Measurements from ENCODE around the gene SLC6A5. TPM values are rescaled to one million over a fixed set of nuclear protein-coding genes. Genes with fewer than 3 reads are reported as not detected.
"Not testable (repeated sequence)": the region's sequence is repeated elsewhere in the genome, so short reads cannot be mapped to it uniquely, and the experiment has no call there.

SLC6A5 gene
- total RNA-seq, 2 donors from 2014 or later, result 0.40 TPM; not detected in 1

DNA sequence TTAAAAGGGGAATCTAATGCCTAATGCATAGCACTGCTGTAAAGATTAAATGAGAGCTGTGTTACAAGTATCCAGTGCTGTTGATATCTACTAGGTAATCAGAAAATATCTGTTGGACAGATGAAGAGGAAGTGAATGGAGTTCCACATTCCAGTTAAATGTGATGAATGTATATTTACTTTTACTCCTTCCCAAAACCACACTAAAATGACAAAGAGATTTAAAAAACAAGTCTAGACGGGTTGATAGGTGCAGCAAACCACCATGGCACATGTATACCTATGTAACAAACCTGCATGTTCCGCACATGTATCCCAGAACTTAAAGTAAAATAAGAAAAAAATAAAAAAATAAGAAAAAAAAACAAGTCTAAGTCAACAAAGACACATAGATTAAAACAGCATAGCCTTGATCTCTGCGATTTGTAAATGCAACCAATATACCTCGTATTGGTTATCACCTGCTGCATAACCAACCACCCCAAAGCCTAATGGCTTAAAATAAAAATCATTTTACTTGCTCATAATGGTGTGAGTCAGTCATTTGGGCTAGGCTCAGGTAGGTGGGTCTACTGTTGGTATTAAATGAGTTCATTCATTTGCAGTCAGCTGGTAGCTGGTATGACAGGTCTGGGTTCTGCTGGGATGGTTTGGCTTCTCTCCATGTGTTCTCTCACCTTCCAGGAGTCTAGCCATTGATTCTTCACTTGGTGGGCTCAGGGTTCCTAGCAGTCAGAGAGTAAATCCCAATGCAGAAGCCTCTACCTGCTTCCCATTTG, 39.7 kb upstream of the SLC6A5 start:
- H3K9me3 ChIP-seq, result no peaks in the 10 kb centered on the region
- no peak overlapping the region for H3K27ac ChIP-seq
- H3K4me3 ChIP-seq, result no peak overlapping the region
- intact Hi-C loops (cut with DNase I), result no loop called here
- DNase-seq (ENCODE audit: low spot score), result no peak
- no peaks in the 10 kb centered on the region for H3K27me3 ChIP-seq (replicated peaks; ENCODE audit: insufficient read depth)
- H3K4me1 ChIP-seq (replicated peaks), result no peaks in the 10 kb centered on the region
- WGBS, result 71% methylated on average over 4 of the region's 4 CpGs
- H3K36me3 ChIP-seq, result no peaks in the 10 kb centered on the region
- TF ChIP-seq POLR2A (IDR thresholded peaks at IDR 0.05), result no peak
- TF ChIP-seq, protein P1, sequence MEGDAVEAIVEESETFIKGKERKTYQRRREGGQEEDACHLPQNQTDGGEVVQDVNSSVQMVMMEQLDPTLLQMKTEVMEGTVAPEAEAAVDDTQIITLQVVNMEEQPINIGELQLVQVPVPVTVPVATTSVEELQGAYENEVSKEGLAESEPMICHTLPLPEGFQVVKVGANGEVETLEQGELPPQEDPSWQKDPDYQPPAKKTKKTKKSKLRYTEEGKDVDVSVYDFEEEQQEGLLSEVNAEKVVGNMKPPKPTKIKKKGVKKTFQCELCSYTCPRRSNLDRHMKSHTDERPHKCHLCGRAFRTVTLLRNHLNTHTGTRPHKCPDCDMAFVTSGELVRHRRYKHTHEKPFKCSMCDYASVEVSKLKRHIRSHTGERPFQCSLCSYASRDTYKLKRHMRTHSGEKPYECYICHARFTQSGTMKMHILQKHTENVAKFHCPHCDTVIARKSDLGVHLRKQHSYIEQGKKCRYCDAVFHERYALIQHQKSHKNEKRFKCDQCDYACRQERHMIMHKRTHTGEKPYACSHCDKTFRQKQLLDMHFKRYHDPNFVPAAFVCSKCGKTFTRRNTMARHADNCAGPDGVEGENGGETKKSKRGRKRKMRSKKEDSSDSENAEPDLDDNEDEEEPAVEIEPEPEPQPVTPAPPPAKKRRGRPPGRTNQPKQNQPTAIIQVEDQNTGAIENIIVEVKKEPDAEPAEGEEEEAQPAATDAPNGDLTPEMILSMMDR (IDR thresholded peaks at IDR 0.05), result no peak
- TF ChIP-seq POLR2AphosphoS5 (IDR thresholded peaks at IDR 0.05), result no peak

GRCh38 chr11:20561915-20562314, 37.5 kb upstream of the SLC6A5 start:
- no peaks in the 10 kb centered on the region for H3K36me3 ChIP-seq
- H3K9me3 ChIP-seq, result no peaks in the 10 kb centered on the region
- no peak overlapping the region for H3K27ac ChIP-seq
- 63% methylated on average over 1 of the region's 1 CpG for WGBS
- H3K4me1 ChIP-seq (replicated peaks), result no peaks in the 10 kb centered on the region
- H3K4me3 ChIP-seq, result no peak overlapping the region
- intact Hi-C loops (cut with DNase I), result no loop called here
- TF ChIP-seq POLR2AphosphoS5 (IDR thresholded peaks at IDR 0.05) (no peak), POLR2A (IDR thresholded peaks at IDR 0.05) (no peak)
- TF ChIP-seq, protein P1 (IDR thresholded peaks at IDR 0.05), result no peak
- no peak for DNase-seq (ENCODE audit: low spot score)
- no peaks in the 10 kb centered on the region for H3K27me3 ChIP-seq (replicated peaks; ENCODE audit: insufficient read depth)

DNA sequence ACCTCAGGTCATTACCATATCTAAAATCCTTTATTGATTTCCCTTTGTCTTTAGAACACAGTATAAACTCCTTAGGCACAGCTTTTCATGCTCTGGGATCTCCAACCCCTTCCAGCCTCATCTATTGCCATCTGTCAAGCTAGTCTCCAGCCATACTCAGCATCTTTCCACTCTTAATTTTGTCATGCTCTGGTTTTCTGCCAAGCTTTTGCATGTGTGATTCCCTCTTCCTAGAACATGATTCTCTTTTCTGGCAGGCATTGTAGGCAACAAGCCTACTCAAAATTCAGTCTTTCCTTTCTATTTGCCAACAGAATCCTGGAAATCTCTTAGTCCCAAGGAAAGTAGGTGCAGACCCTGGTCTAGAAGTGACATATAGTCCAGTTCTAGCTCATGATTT, 35.5 kb upstream of the SLC6A5 start:
- Histone ChIP-seq H3K9me3 (no peaks in the 10 kb centered on the region), H3K36me3 (no peaks in the 10 kb centered on the region), H3K27ac (no peak overlapping the region), H3K27me3 (replicated peaks; ENCODE audit: insufficient read depth) (no peaks in the 10 kb centered on the region), H3K4me1 (replicated peaks) (no peaks in the 10 kb centered on the region), H3K4me3 (no peak overlapping the region)
- DNase-seq (ENCODE audit: low spot score), result no peak
- intact Hi-C loops (cut with DNase I), result no loop called here
- TF ChIP-seq POLR2A (IDR thresholded peaks at IDR 0.05), result no peak
- TF ChIP-seq POLR2AphosphoS5 (IDR thresholded peaks at IDR 0.05), result no peak
- TF ChIP-seq, protein P1 (IDR thresholded peaks at IDR 0.05), result no peak

DNA sequence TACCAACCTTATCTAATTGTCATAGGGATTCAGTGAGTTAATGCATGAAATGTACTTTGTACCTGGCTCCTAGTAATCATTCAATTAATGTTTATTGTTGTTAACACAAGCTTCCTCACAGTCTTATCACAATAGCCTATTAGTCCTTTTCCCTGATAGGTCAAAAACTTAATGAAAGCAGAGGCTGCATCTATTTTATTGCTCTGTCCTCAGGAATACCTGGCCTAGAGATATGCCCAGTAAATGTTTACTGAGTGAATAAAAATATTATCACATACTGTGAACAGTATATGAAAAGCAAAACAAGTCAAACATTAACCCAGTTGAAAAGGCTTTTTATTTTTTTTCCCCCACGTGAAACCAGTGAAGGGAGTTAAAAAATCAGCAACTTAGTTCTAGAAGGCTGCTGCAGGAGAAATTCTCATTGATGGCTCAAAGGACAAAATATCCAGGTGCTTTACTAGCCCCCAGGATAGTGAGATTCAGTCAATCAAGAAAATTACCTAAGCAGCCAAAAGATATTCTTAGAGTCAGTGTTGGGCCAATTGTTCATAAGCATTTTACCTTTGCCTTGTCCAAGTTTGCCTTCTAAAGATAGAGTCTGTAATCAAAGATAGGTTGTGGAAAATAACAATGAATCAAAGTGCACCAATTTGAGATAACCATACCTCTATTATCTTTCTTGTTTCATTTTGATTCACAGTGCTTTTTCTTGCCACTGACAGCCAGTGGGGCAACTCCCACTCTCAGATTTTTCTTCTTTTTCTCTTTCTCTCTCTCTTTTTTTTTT, 34.4 kb upstream of the SLC6A5 start:
- Histone ChIP-seq H3K27me3 (replicated peaks; ENCODE audit: insufficient read depth) (no peaks in the 10 kb centered on the region), H3K9me3 (no peaks in the 10 kb centered on the region), H3K27ac (no peak overlapping the region), H3K4me1 (replicated peaks) (no peaks in the 10 kb centered on the region), H3K4me3 (no peak overlapping the region), H3K36me3 (no peaks in the 10 kb centered on the region)
- TF ChIP-seq POLR2A (IDR thresholded peaks at IDR 0.05) (no peak), POLR2AphosphoS5 (IDR thresholded peaks at IDR 0.05) (no peak)
- TF ChIP-seq, protein P1 (IDR thresholded peaks at IDR 0.05), result no peak
- no peak for DNase-seq (ENCODE audit: low spot score)
- intact Hi-C loops (cut with DNase I), result no loop called here
- WGBS, result 46% methylated on average over 1 of the region's 1 CpG

DNA sequence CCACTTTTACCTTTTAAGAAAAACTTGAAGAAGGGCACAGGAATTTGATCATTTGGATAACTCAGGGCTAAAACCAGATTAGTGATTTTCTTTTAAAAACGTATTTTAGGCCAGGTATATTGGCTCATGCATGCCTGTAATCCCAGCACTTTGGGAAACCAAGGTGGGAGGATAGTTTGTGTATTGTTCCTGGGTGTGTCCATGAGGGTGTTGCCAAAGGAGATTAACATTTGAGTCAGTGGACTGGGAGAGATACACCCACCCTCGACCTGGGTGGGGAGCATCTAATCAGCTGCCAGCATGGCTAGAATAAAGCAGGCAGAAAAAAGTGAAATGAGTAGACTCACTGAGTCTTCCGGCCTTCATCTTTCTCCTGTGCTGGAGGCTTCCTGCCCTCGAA, 33.3 kb upstream of the SLC6A5 start:
- H3K27me3 ChIP-seq (replicated peaks; ENCODE audit: insufficient read depth); H3K4me3 ChIP-seq; H3K9me3 ChIP-seq; H3K36me3 ChIP-seq; H3K27ac ChIP-seq; H3K4me1 ChIP-seq (replicated peaks); intact Hi-C loops (cut with DNase I); DNase-seq (ENCODE audit: low spot score): not testable (repeated sequence)
- WGBS, result 53% methylated on average over 4 of the region's 4 CpGs

Measured in prostate gland (tissue), 2 donors.